IgD-negative memory B cell (primary cell): ENCODE data around the gene TGM4. TPM values are rescaled to one million over a fixed set of nuclear protein-coding genes. Genes with fewer than 3 reads are reported as not detected.

ENCODE experiments used
- H3K27ac Mint-ChIP-seq, 3 donors: one replicate each; pipeline ENCODE4 v1.8.0; 2020 to 2022; ENCODE audit warnings: mild to moderate bottlenecking in 3 of 3, mixed read lengths in 3 of 3, moderate library complexity in 1 of 3
- H3K27me3 Mint-ChIP-seq: one replicate; pipeline ENCODE4 v1.8.0; 2021; ENCODE audit warnings: mixed read lengths
- H3K36me3 Mint-ChIP-seq: one replicate; pipeline ENCODE4 v1.8.0; 2020; ENCODE audit warnings: mild to moderate bottlenecking, mixed read lengths
- H3K4me1 Mint-ChIP-seq, 3 donors: one replicate each; pipeline ENCODE4 v1.8.0; 2020 to 2022; ENCODE audit warnings: mixed read lengths in 3 of 3, mild to moderate bottlenecking in 1 of 3
- H3K4me3 Mint-ChIP-seq, 4 donors: one replicate each; pipeline ENCODE4 v1.8.0; 2020 to 2022; ENCODE audit warnings: mild to moderate bottlenecking in 4 of 4, mixed read lengths in 4 of 4, moderate library complexity in 3 of 4
- H3K9me3 Mint-ChIP-seq, 3 donors: one replicate each; pipeline ENCODE4 v1.8.0; 2020 to 2021; ENCODE audit warnings: mixed read lengths in 3 of 3, mild to moderate bottlenecking in 1 of 3
- polyA plus RNA-seq: library from polyadenylated mRNA; unstranded; fragments of 300-500 nt; fragmentation: Illumina TruSeq; gene quantifications from one replicate; pipeline ENCODE4 v1.2.3, GENCODE V29; 2021

TGM4 gene
- polyA plus RNA-seq, 1 donor from 2014 or later = 0.06 TPM

GRCh38 chr3:44892689-44893088 lies 18.3 kb downstream of the TGM4 start:
- Mint-ChIP-seq H3K27ac (no peak overlapping the region), H3K4me1 (peaks cover 0 to 5% (median 4%) of the 10 kb centered on the region in 3 donors), H3K4me3 (no peak overlapping the region), H3K36me3 (no peaks in the 10 kb centered on the region), H3K27me3 (peaks cover 3% of the 10 kb centered on the region), H3K9me3 (peaks cover 0 to 2% (median 0%) of the 10 kb centered on the region in 3 donors)

GRCh38 chr3:44893097-44893496 lies 18.7 kb downstream of the TGM4 start:
- Mint-ChIP-seq H3K4me1 (peaks cover 0 to 5% (median 4%) of the 10 kb centered on the region in 3 donors), H3K9me3 (peaks cover 0 to 2% (median 0%) of the 10 kb centered on the region in 3 donors), H3K27ac (no peak overlapping the region), H3K4me3 (no peak overlapping the region), H3K27me3 (peaks cover 5% of the 10 kb centered on the region), H3K36me3 (no peaks in the 10 kb centered on the region)

GRCh38 chr3:44894485-44894884 lies 20.1 kb downstream of the TGM4 start:
- Mint-ChIP-seq H3K4me1 (peaks cover 0 to 5% (median 4%) of the 10 kb centered on the region in 3 donors), H3K36me3 (no peaks in the 10 kb centered on the region), H3K4me3 (no peak overlapping the region), H3K9me3 (peaks cover 0 to 2% (median 0%) of the 10 kb centered on the region in 3 donors), H3K27me3 (peaks cover 10% of the 10 kb centered on the region), H3K27ac (no peak overlapping the region)

GRCh38 chr3:44896440-44896839 lies 22.0 kb downstream of the TGM4 start:
- H3K36me3 Mint-ChIP-seq = no peaks in the 10 kb centered on the region
- peaks cover 0 to 5% (median 4%) of the 10 kb centered on the region in 3 donors for H3K4me1 Mint-ChIP-seq
- H3K27me3 Mint-ChIP-seq = peaks cover 14% of the 10 kb centered on the region
- no peaks in the 10 kb centered on the region for H3K9me3 Mint-ChIP-seq
- no peak overlapping the region for H3K4me3 Mint-ChIP-seq
- no peak overlapping the region for H3K27ac Mint-ChIP-seq

GRCh38 chr3:44899683-44900367 lies 25.4 kb downstream of the TGM4 start:
- Mint-ChIP-seq H3K4me1 (peaks cover 0 to 5% (median 4%) of the 10 kb centered on the region in 3 donors), H3K9me3 (no peaks in the 10 kb centered on the region), H3K4me3 (no peak overlapping the region), H3K27ac (peak overlapping the region in 1 of 3 donors; percentile 23), H3K36me3 (no peaks in the 10 kb centered on the region), H3K27me3 (peaks cover 12% of the 10 kb centered on the region)

GRCh38 chr3:44902628-44903027 lies 28.2 kb downstream of the TGM4 start:
- H3K36me3 Mint-ChIP-seq = no peaks in the 10 kb centered on the region
- H3K9me3 Mint-ChIP-seq = no peaks in the 10 kb centered on the region
- H3K4me3 Mint-ChIP-seq = no peak overlapping the region
- peak overlapping the region in 1 of 3 donors; percentile 34 for H3K27ac Mint-ChIP-seq
- H3K4me1 Mint-ChIP-seq = no peaks in the 10 kb centered on the region
- peaks cover 11% of the 10 kb centered on the region for H3K27me3 Mint-ChIP-seq

GRCh38 chr3:44903314-44903713 lies 28.9 kb downstream of the TGM4 start:
- no peaks in the 10 kb centered on the region for H3K9me3 Mint-ChIP-seq
- no peak overlapping the region for H3K27ac Mint-ChIP-seq
- no peaks in the 10 kb centered on the region for H3K4me1 Mint-ChIP-seq
- H3K4me3 Mint-ChIP-seq = no peak overlapping the region
- H3K36me3 Mint-ChIP-seq = no peaks in the 10 kb centered on the region
- peaks cover 9% of the 10 kb centered on the region for H3K27me3 Mint-ChIP-seq

GRCh38 chr3:44903751-44904150 lies 29.3 kb downstream of the TGM4 start:
- no peak overlapping the region for H3K4me3 Mint-ChIP-seq
- no peaks in the 10 kb centered on the region for H3K9me3 Mint-ChIP-seq
- no peak overlapping the region for H3K27ac Mint-ChIP-seq
- H3K27me3 Mint-ChIP-seq = peaks cover 9% of the 10 kb centered on the region
- no peaks in the 10 kb centered on the region for H3K36me3 Mint-ChIP-seq
- no peaks in the 10 kb centered on the region for H3K4me1 Mint-ChIP-seq

GRCh38 chr3:44905446-44906157 lies 31.2 kb downstream of the TGM4 start:
- H3K27me3 Mint-ChIP-seq = peaks cover 3% of the 10 kb centered on the region
- H3K4me1 Mint-ChIP-seq = no peaks in the 10 kb centered on the region
- no peaks in the 10 kb centered on the region for H3K36me3 Mint-ChIP-seq
- peak overlapping the region in 1 of 3 donors; percentile 10 for H3K27ac Mint-ChIP-seq
- no peak overlapping the region for H3K4me3 Mint-ChIP-seq
- H3K9me3 Mint-ChIP-seq = peaks cover 0 to 3% (median 0%) of the 10 kb centered on the region in 3 donors

GRCh38 chr3:44906997-44907396 lies 32.6 kb downstream of the TGM4 start:
- H3K4me1 Mint-ChIP-seq = peaks cover 0 to 1% (median 0%) of the 10 kb centered on the region in 3 donors
- H3K36me3 Mint-ChIP-seq = no peaks in the 10 kb centered on the region
- H3K4me3 Mint-ChIP-seq = no peak overlapping the region
- no peaks in the 10 kb centered on the region for H3K27me3 Mint-ChIP-seq
- H3K9me3 Mint-ChIP-seq = peaks cover 0 to 6% (median 0%) of the 10 kb centered on the region in 3 donors
- H3K27ac Mint-ChIP-seq = no peak overlapping the region

- H3K27me3 Mint-ChIP-seq = no peaks in the 10 kb centered on the region
- peaks cover 0 to 6% (median 0%) of the 10 kb centered on the region in 3 donors for H3K9me3 Mint-ChIP-seq
Measured at GRCh38 chr3:44907612-44908011, 33.2 kb downstream of the TGM4 start.

GRCh38 chr3:44909063-44909462 lies 34.7 kb downstream of the TGM4 start:
- no peaks in the 10 kb centered on the region for H3K27me3 Mint-ChIP-seq
- H3K27ac Mint-ChIP-seq = no peak overlapping the region
- H3K4me1 Mint-ChIP-seq = peaks cover 0 to 1% (median 0%) of the 10 kb centered on the region in 3 donors
- no peaks in the 10 kb centered on the region for H3K36me3 Mint-ChIP-seq
- peaks cover 0 to 6% (median 0%) of the 10 kb centered on the region in 3 donors for H3K9me3 Mint-ChIP-seq
- no peak overlapping the region for H3K4me3 Mint-ChIP-seq

More at GRCh38 chr3:44907612-44908011, 33.2 kb downstream of the TGM4 start:
- H3K36me3 Mint-ChIP-seq = no peaks in the 10 kb centered on the region
- H3K4me1 Mint-ChIP-seq = peaks cover 0 to 1% (median 0%) of the 10 kb centered on the region in 3 donors
- H3K27ac Mint-ChIP-seq = no peak overlapping the region
- no peak overlapping the region for H3K4me3 Mint-ChIP-seq

GRCh38 chr3:44910693-44911092 lies 36.3 kb downstream of the TGM4 start:
- H3K9me3 Mint-ChIP-seq = peaks cover 0 to 6% (median 0%) of the 10 kb centered on the region in 3 donors
- H3K27ac Mint-ChIP-seq = no peak overlapping the region
- peaks cover 0 to 1% (median 0%) of the 10 kb centered on the region in 3 donors for H3K4me1 Mint-ChIP-seq
- H3K36me3 Mint-ChIP-seq = no peaks in the 10 kb centered on the region
- no peaks in the 10 kb centered on the region for H3K27me3 Mint-ChIP-seq
- no peak overlapping the region for H3K4me3 Mint-ChIP-seq

GRCh38 chr3:44913868-44914468 lies 39.6 kb downstream of the TGM4 start:
- Mint-ChIP-seq H3K4me1 (peaks cover 0 to 1% (median 0%) of the 10 kb centered on the region in 3 donors), H3K27me3 (no peaks in the 10 kb centered on the region), H3K36me3 (no peaks in the 10 kb centered on the region), H3K27ac (no peak overlapping the region), H3K9me3 (peaks cover 0 to 6% (median 0%) of the 10 kb centered on the region in 3 donors), H3K4me3 (no peak overlapping the region)

- Mint-ChIP-seq H3K4me3 (no peak overlapping the region), H3K9me3 (peaks cover 0 to 5% (median 0%) of the 10 kb centered on the region in 3 donors), H3K36me3 (peaks cover 2% of the 10 kb centered on the region), H3K27me3 (no peaks in the 10 kb centered on the region), H3K27ac (no peak overlapping the region), H3K4me1 (peaks cover 0 to 1% (median 0%) of the 10 kb centered on the region in 3 donors)
Measured at GRCh38 chr3:44914936-44915335, 40.5 kb downstream of the TGM4 start.
